ENCODE measurements around the gene NIT2. TPM values are rescaled to one million over a fixed set of nuclear protein-coding genes. Genes with fewer than 3 reads are reported as not detected.
"Not testable (repeated sequence)": the region's sequence is repeated elsewhere in the genome, so short reads cannot be mapped to it uniquely, and the experiment has no call there.

NIT2 gene
- polyA plus RNA-seq, 1 donor, result 78.8 TPM

DNA sequence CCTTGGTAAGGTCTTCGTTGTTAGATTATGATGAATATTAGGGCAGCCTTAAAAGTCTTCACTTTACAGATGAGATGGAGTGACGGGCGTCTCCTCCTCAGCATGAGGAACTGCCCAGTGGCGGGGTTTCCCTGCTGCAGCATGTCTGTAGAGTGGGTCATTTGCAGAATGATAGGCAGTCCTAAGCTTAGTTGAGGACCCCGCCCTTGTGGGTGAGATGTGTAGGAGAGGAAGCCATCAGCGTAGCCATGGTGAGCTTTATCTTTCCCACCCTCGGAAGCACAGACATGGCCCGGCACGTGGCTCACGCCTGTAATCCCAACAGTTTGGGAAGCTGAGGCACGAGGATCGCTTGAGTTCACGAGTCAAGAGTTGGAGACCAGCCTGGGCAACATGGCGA lies 877 bp downstream of the NIT2 start:
- Histone ChIP-seq H3K36me3 (ENCODE audit: control insufficient read depth, insufficient read depth, low read length) (peaks cover 10% of the 10 kb centered on the region), H3K9me3 (ENCODE audit: control insufficient read depth, low read depth, low read length) (no peaks in the 10 kb centered on the region), H3K27ac (ENCODE audit: low read length) (peak overlapping the region; percentile 73), H3K4me1 (ENCODE audit: control insufficient read depth, insufficient read depth, low read length) (peaks cover 28% of the 10 kb centered on the region), H3K27me3 (ENCODE audit: control insufficient read depth, insufficient read depth, low read length) (no peaks in the 10 kb centered on the region), H3K4me3 (ENCODE audit: low read length) (peak overlapping the region; percentile 72)
- peak in 1 of 2 donors; percentile 54 for DNase-seq
- no CpG with 5 or more reads among the region's 14 CpGs for WGBS (ENCODE audit: insufficient coverage, low lambda C conversion rate)

DNA sequence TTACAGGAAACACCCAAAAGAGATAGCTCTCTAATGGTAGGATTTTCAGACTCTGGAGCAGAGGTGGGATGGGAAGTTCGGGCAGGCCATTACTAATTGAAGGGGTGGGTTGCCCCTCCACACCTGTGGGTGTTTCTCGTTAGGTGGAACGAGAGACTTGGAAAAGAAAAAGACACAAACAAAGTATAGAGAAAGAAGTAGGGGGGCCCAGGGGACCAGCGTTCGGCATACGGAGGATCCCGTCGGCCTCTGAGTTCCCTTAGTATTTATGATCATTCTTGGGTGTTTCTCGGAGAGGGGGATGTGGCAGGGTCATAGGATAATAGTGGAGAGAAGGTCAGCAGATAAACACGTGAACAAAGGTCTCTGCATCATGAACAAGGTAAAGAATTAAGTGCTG lies 1.7 kb downstream of the NIT2 start:
- H3K4me1 ChIP-seq (ENCODE audit: control insufficient read depth, insufficient read depth, low read length), result peaks cover 28% of the 10 kb centered on the region
- peaks cover 14% of the 10 kb centered on the region for H3K36me3 ChIP-seq (ENCODE audit: control insufficient read depth, insufficient read depth, low read length)
- 50% methylated on average over 2 of the region's 10 CpGs for WGBS (ENCODE audit: insufficient coverage, low lambda C conversion rate)
- not testable (repeated sequence) for H3K27me3 ChIP-seq (ENCODE audit: control insufficient read depth, insufficient read depth, low read length); H3K9me3 ChIP-seq (ENCODE audit: control insufficient read depth, low read depth, low read length)
- peak in 1 of 2 donors; percentile 53 for DNase-seq
- peak overlapping the region; percentile 72 for H3K4me3 ChIP-seq (ENCODE audit: low read length)
- peak overlapping the region; percentile 73 for H3K27ac ChIP-seq (ENCODE audit: low read length)

DNA sequence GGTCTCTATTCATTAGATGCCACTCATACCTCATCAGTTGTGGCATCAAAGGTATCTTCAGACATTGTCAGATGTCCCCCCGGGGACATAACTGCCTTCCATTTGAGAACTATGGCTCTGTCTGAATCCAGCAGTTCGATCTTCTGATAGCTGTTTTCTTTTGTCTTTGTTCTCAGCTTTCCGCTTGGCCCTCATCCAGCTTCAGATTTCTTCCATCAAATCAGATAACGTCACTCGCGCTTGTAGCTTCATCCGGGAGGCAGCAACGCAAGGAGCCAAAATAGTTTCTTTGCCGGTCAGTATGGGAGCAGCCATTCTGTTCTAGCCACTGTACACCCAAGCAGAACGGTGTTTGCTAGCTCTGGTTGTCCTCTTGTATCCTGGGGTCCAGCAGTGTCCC lies 4.4 kb downstream of the NIT2 start:
- DNase-seq, result no peak
- WGBS (ENCODE audit: insufficient coverage, low lambda C conversion rate), result 100% methylated on average over 2 of the region's 10 CpGs
- H3K4me1 ChIP-seq (ENCODE audit: control insufficient read depth, insufficient read depth, low read length), result peaks cover 27% of the 10 kb centered on the region
- peaks cover 25% of the 10 kb centered on the region for H3K36me3 ChIP-seq (ENCODE audit: control insufficient read depth, insufficient read depth, low read length)
- H3K27me3 ChIP-seq (ENCODE audit: control insufficient read depth, insufficient read depth, low read length), result no peaks in the 10 kb centered on the region
- H3K9me3 ChIP-seq (ENCODE audit: control insufficient read depth, low read depth, low read length), result no peaks in the 10 kb centered on the region
- H3K27ac ChIP-seq (ENCODE audit: low read length), result no peak overlapping the region
- H3K4me3 ChIP-seq (ENCODE audit: low read length), result no peak overlapping the region

DNA sequence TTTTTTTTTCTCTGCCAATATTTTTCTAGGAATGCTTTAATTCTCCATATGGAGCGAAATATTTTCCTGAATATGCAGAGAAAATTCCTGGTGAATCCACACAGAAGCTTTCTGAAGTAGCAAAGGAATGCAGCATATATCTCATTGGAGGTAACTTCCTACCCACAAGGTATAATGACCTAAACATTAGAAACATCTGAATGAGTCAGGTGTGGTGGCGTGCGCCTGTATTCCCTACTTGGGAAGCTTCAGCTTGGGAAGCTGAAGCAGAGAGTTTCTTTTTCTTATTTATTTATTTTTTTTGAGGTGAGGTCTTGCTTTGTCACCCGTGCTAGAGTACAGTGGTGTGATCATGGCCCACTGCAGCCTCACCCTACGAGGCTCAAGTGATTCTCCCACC lies 5.2 kb downstream of the NIT2 start:
- no peak overlapping the region for H3K27ac ChIP-seq (ENCODE audit: low read length)
- peaks cover 23% of the 10 kb centered on the region for H3K4me1 ChIP-seq (ENCODE audit: control insufficient read depth, insufficient read depth, low read length)
- peaks cover 28% of the 10 kb centered on the region for H3K36me3 ChIP-seq (ENCODE audit: control insufficient read depth, insufficient read depth, low read length)
- H3K9me3 ChIP-seq (ENCODE audit: control insufficient read depth, low read depth, low read length), result no peaks in the 10 kb centered on the region
- 94% methylated on average over 3 of the region's 5 CpGs for WGBS (ENCODE audit: insufficient coverage, low lambda C conversion rate)
- no peak overlapping the region for H3K4me3 ChIP-seq (ENCODE audit: low read length)
- no peak for DNase-seq
- H3K27me3 ChIP-seq (ENCODE audit: control insufficient read depth, insufficient read depth, low read length), result no peaks in the 10 kb centered on the region

DNA sequence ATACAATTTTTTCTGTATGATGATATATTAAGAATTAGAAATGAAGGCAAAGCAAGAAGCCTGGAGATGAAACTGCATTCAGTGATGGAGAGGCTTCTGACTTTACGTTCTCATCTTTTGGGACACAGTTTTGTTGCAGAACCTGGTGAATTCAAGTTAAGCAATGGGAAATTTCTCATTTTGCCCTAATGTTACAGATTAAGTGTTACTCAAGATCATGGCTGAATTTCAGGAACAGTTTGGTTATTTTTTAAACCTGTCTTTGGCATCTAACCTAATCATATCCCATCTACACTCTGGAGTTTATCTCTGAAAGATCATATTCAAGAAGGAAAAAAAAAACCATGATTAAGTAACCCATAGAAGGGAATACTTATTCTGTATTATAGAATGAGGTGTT lies 6.0 kb downstream of the NIT2 start:
- H3K27me3 ChIP-seq (ENCODE audit: control insufficient read depth, insufficient read depth, low read length), result no peaks in the 10 kb centered on the region
- H3K36me3 ChIP-seq (ENCODE audit: control insufficient read depth, insufficient read depth, low read length), result peaks cover 33% of the 10 kb centered on the region
- no peak overlapping the region for H3K4me3 ChIP-seq (ENCODE audit: low read length)
- H3K9me3 ChIP-seq (ENCODE audit: control insufficient read depth, low read depth, low read length), result no peaks in the 10 kb centered on the region
- DNase-seq, result no peak
- no peak overlapping the region for H3K27ac ChIP-seq (ENCODE audit: low read length)
- peaks cover 19% of the 10 kb centered on the region for H3K4me1 ChIP-seq (ENCODE audit: control insufficient read depth, insufficient read depth, low read length)
- no CpG with 5 or more reads among the region's 1 CpG for WGBS (ENCODE audit: insufficient coverage, low lambda C conversion rate)

DNA sequence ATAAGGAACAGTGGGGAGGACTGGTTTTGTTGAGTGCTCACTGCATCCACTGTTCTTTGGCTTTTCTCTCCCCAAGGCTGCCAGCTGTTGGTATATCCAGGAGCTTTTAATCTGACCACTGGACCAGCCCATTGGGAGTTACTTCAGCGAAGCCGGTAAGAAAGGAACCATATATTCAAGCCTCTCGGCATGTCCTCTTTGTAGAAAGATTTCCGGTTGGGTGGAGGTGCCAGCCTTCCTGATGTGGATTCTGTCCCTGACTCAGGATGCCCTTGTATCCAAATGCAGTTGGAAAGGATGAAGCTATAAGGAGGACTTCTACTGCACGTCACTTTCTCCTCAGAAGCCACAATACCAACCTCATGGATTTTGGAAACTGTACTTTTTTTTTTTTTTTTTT lies 14.2 kb downstream of the NIT2 start:
- Histone ChIP-seq H3K36me3 (ENCODE audit: control insufficient read depth, insufficient read depth, low read length) (peaks cover 67% of the 10 kb centered on the region), H3K4me3 (ENCODE audit: low read length) (no peak overlapping the region), H3K27ac (ENCODE audit: low read length) (no peak overlapping the region), H3K9me3 (ENCODE audit: control insufficient read depth, low read depth, low read length) (no peaks in the 10 kb centered on the region), H3K27me3 (ENCODE audit: control insufficient read depth, insufficient read depth, low read length) (no peaks in the 10 kb centered on the region), H3K4me1 (ENCODE audit: control insufficient read depth, insufficient read depth, low read length) (peaks cover 11% of the 10 kb centered on the region)
- DNase-seq, result no peak
- 100% methylated on average over 1 of the region's 5 CpGs for WGBS (ENCODE audit: insufficient coverage, low lambda C conversion rate)

DNA sequence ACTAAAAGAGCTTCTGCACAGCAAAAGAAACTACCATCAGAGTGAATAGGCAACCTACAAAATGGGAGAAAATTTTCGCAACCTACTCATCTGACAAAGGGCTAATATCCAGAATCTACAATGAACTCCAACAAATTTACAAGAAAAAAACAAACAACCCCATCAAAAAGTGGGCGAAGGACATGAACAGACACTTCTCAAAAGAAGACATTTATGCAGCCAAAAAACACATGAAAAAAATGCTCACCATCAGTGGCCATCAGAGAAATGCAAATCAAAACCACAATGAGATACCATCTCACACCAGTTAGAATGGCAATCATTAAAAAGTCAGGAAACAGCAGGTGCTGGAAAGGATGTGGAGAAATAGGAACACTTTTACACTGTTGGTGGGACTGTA lies 17.2 kb downstream of the NIT2 start:
- not testable (repeated sequence) for H3K4me3 ChIP-seq (ENCODE audit: low read length); DNase-seq; H3K9me3 ChIP-seq (ENCODE audit: control insufficient read depth, low read depth, low read length); H3K27me3 ChIP-seq (ENCODE audit: control insufficient read depth, insufficient read depth, low read length)
- WGBS (ENCODE audit: insufficient coverage, low lambda C conversion rate), result no CpG with 5 or more reads among the region's 2 CpGs
- Histone ChIP-seq H3K36me3 (ENCODE audit: control insufficient read depth, insufficient read depth, low read length) (peaks cover 70% of the 10 kb centered on the region), H3K4me1 (ENCODE audit: control insufficient read depth, insufficient read depth, low read length) (peaks cover 11% of the 10 kb centered on the region), H3K27ac (ENCODE audit: low read length) (peak overlapping the region; percentile 92)

DNA sequence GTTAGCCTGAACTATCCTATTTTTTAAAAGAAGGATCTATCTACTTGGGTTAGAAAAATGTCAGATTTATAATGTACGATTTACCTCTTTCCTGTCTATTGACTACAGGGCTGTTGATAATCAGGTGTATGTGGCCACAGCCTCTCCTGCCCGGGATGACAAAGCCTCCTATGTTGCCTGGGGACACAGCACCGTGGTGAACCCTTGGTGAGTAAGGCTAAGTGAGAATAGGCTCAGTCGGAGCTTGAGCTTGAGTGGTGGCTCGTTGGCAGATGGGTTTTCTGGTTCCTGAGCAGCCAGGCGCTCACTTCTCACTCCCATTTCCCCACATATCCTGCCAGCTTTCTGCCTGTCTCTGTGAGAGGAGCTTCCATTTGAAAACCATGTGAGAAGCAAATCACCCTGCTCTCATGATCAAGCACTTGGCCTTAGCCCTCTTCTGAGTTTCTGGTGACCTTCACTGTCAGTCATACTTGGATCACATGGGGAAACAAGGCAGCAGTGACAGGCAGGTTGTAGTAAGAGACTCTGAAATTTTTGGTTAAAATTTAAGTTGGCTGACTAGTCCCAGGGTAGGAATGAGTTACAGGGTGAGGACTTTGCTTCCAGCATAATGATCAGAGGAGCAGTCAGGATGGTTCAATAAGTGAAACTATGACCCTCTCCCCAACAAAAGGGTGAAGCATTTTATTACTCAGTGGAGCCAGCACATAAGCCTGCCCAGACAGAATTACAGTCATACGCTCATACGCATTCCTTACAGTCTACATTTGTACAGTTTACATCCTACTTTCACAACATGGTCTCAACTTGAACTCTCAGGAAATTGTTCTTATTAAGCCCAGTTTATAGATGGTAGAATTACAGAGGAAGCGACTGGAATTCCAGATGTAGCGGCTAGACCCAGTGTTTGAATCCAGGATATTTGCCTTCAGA lies 18.0 kb downstream of the NIT2 start:
- DNase-seq, result peak; percentile 47 to 68
- H3K4me1 ChIP-seq (ENCODE audit: control insufficient read depth, insufficient read depth, low read length), result peaks cover 11% of the 10 kb centered on the region
- no peaks in the 10 kb centered on the region for H3K27me3 ChIP-seq (ENCODE audit: control insufficient read depth, insufficient read depth, low read length)
- H3K4me3 ChIP-seq (ENCODE audit: low read length), result no peak overlapping the region
- peaks cover 63% of the 10 kb centered on the region for H3K36me3 ChIP-seq (ENCODE audit: control insufficient read depth, insufficient read depth, low read length)
- H3K9me3 ChIP-seq (ENCODE audit: control insufficient read depth, low read depth, low read length), result no peaks in the 10 kb centered on the region
- WGBS (ENCODE audit: insufficient coverage, low lambda C conversion rate), result no CpG with 5 or more reads among the region's 10 CpGs
- peak overlapping the region; percentile 92 for H3K27ac ChIP-seq (ENCODE audit: low read length)

DNA sequence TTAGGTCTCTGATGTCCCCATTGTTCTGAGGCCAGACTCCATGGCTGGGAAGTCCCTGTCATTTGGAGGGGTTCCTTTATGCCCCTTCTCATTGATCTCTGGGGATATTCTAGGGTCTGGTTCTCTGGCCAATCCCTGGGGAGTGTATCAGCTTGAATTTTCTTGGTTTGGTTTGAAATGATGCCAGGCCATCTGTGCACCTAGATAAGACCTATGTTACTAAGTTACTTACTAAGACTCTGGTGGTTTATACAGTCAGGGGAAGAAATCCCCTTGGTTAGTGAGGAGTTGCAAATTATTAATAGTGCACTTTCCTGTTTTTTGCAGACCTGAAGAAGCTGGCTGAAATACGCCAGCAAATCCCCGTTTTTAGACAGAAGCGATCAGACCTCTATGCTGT lies 20.3 kb downstream of the NIT2 start:
- H3K4me3 ChIP-seq (ENCODE audit: low read length), result no peak overlapping the region
- H3K36me3 ChIP-seq (ENCODE audit: control insufficient read depth, insufficient read depth, low read length), result peaks cover 44% of the 10 kb centered on the region
- no CpG with 5 or more reads among the region's 3 CpGs for WGBS (ENCODE audit: insufficient coverage, low lambda C conversion rate)
- DNase-seq, result no peak
- no peak overlapping the region for H3K27ac ChIP-seq (ENCODE audit: low read length)
- H3K27me3 ChIP-seq (ENCODE audit: control insufficient read depth, insufficient read depth, low read length), result no peaks in the 10 kb centered on the region
- no peaks in the 10 kb centered on the region for H3K9me3 ChIP-seq (ENCODE audit: control insufficient read depth, low read depth, low read length)
- peaks cover 11% of the 10 kb centered on the region for H3K4me1 ChIP-seq (ENCODE audit: control insufficient read depth, insufficient read depth, low read length)

DNA sequence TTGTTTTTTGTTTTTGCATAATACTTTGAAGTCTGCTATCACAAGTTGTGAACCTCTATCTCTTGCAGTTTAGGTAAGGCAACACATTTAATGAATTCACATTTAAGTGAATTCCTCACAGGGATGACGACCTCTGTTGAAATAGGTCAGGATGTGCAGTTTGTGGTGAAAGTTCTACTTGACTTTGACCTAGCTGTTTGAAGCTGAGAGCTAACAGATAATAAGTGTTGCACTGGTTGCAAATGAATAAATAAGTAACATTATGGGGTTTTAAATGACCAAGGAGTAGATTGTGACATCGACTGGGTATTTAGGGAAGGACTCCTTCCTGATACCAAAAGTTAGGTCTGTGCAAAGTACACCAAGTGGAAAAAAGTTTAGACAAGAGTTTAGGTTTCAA lies 23.9 kb downstream of the NIT2 start:
- peak; percentile 40 to 57 for DNase-seq
- Histone ChIP-seq H3K4me1 (ENCODE audit: control insufficient read depth, insufficient read depth, low read length) (peaks cover 3% of the 10 kb centered on the region), H3K27me3 (ENCODE audit: control insufficient read depth, insufficient read depth, low read length) (no peaks in the 10 kb centered on the region), H3K36me3 (ENCODE audit: control insufficient read depth, insufficient read depth, low read length) (peaks cover 40% of the 10 kb centered on the region), H3K9me3 (ENCODE audit: control insufficient read depth, low read depth, low read length) (no peaks in the 10 kb centered on the region), H3K4me3 (ENCODE audit: low read length) (no peak overlapping the region), H3K27ac (ENCODE audit: low read length) (peak overlapping the region; percentile 43)
- whole genome bisulfite sequencing (ENCODE audit: insufficient coverage, low lambda C conversion rate), result 67% methylated on average over 1 of the region's 2 CpGs

DNA sequence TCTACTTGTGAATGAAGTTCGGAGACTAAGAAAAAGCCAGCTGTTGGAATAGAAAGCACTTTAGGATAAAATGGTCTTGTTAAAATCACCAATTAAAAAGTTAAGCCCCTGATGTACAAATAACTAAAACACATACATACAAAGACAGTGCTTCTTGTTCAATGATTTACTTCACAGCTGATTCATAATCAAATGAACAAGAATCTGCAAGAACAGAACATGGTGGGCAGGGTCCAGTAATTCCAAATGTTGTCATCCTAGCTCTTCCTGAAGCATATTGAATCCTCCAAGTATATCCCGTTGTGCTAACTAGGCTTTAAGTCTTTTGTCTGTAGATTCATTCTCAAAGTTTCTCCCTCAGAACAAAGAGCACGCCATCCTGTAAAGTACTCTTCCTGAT lies 24.5 kb downstream of the NIT2 start:
- Histone ChIP-seq H3K9me3 (ENCODE audit: control insufficient read depth, low read depth, low read length) (no peaks in the 10 kb centered on the region), H3K4me1 (ENCODE audit: control insufficient read depth, insufficient read depth, low read length) (no peaks in the 10 kb centered on the region), H3K27me3 (ENCODE audit: control insufficient read depth, insufficient read depth, low read length) (no peaks in the 10 kb centered on the region), H3K4me3 (ENCODE audit: low read length) (no peak overlapping the region), H3K36me3 (ENCODE audit: control insufficient read depth, insufficient read depth, low read length) (peaks cover 39% of the 10 kb centered on the region), H3K27ac (ENCODE audit: low read length) (peak overlapping the region; percentile 43)
- WGBS (ENCODE audit: insufficient coverage, low lambda C conversion rate), result 100% methylated on average over 2 of the region's 3 CpGs
- DNase-seq, result no peak
